Ectodermal cell (in vitro differentiated cells): ENCODE data around the gene ANKAR. TPM values are rescaled to one million over a fixed set of nuclear protein-coding genes. Genes with fewer than 3 reads are reported as not detected.

Experiments used
- H3K27ac ChIP-seq: 2 replicates; pipeline ENCODE4 v1.7.0; 2013; ENCODE audit warnings: mild to moderate bottlenecking, low read depth, low read length; ENCODE audit not compliant: insufficient read depth, poor library complexity, severe bottlenecking
- H3K27me3 ChIP-seq: 2 replicates; pipeline ENCODE4 v1.7.0; 2013; ENCODE audit warnings: mild to moderate bottlenecking, low read length; ENCODE audit not compliant: insufficient read depth, control insufficient read depth, poor library complexity, severe bottlenecking
- H3K36me3 ChIP-seq: one replicate; pipeline ENCODE4 v1.7.0; 2013; ENCODE audit warnings: low read length; ENCODE audit not compliant: control insufficient read depth, insufficient read depth
- H3K4me1 ChIP-seq: one replicate; pipeline ENCODE4 v1.7.0; 2013; ENCODE audit warnings: low read length; ENCODE audit not compliant: control insufficient read depth, insufficient read depth
- H3K4me3 ChIP-seq: 2 replicates; pipeline ENCODE4 v1.7.0; 2013; ENCODE audit warnings: low read depth, low read length, control low read depth; ENCODE audit not compliant: insufficient read depth
- H3K9me3 ChIP-seq: 2 replicates; pipeline ENCODE4 v1.7.0; 2013; ENCODE audit warnings: mild to moderate bottlenecking, low read length, moderate library complexity; ENCODE audit not compliant: control insufficient read depth
- WGBS, 2 experiments: methylation state at CpG; one replicate each; pipeline ENCODE4 v1.1.7; 2013; ENCODE audit warnings: missing lambda C conversion rate in 2 of 2; 5-methylcytosine and 5-hydroxymethylcytosine counted together
- polyA plus RNA-seq, 4 experiments: library from polyadenylated mRNA; stranded (reverse); fragments of 50-300 nt; gene quantifications; one replicate each; pipeline ENCODE4 v1.2.3, GENCODE V29; 2013

Gene ANKAR
- polyA plus RNA-seq (2013, experiment 1 of 4) = 4.3 TPM
- 4.6 TPM for polyA plus RNA-seq (2013, experiment 2 of 4)
- polyA plus RNA-seq (2013, experiment 3 of 4) = 4.1 TPM
- 5.4 TPM for polyA plus RNA-seq (2013, experiment 4 of 4)

GRCh38 chr2:189674374-189675112 is at the start of gene ANKAR:
Gene ANKAR, plus strand, starts transcription at chr2:189674670. Its CDS starts 1,821 bp downstream, at chr2:189676491.
- 7 to 8% methylated on average over 62 of the region's 62 CpGs for WGBS, 2 experiments
- H3K4me3 ChIP-seq = peak within 1 kb of the TSS; percentile 53
- no peaks in the 10 kb centered on the region for H3K4me1 ChIP-seq
- H3K9me3 ChIP-seq = no peaks in the 10 kb centered on the region
- peak within 1 kb of the TSS; percentile 39 for H3K27ac ChIP-seq
- H3K27me3 ChIP-seq = no peaks in the 10 kb centered on the region
- H3K36me3 ChIP-seq = peaks cover 3% of the 10 kb centered on the region

- Histone ChIP-seq H3K9me3 (no peaks in the 10 kb centered on the region), H3K4me1 (no peaks in the 10 kb centered on the region), H3K27ac (no peak overlapping the region), H3K27me3 (no peaks in the 10 kb centered on the region), H3K4me3 (no peak overlapping the region), H3K36me3 (no peaks in the 10 kb centered on the region)
- 91 to 94% methylated on average over 1 to 2 of the region's 2 CpGs for WGBS, 2 experiments
These were observed 48.8 kb upstream of the ANKAR start for GRCh38 chr2:189625636-189626035.

GRCh38 chr2:189627789-189628188 is 46.7 kb upstream of the ANKAR start:
- Histone ChIP-seq H3K27me3 (no peaks in the 10 kb centered on the region), H3K36me3 (no peaks in the 10 kb centered on the region), H3K4me1 (no peaks in the 10 kb centered on the region), H3K27ac (no peak overlapping the region), H3K4me3 (no peak overlapping the region), H3K9me3 (no peaks in the 10 kb centered on the region)
- 80 to 100% methylated on average over 1 of the region's 1 CpG for WGBS, 2 experiments

- Histone ChIP-seq H3K9me3 (no peaks in the 10 kb centered on the region), H3K36me3 (no peaks in the 10 kb centered on the region), H3K27ac (no peak overlapping the region), H3K4me1 (no peaks in the 10 kb centered on the region), H3K27me3 (no peaks in the 10 kb centered on the region), H3K4me3 (no peak overlapping the region)
- WGBS, 2 experiments = 95 to 96% methylated on average over 9 of the region's 9 CpGs
These were observed 45.5 kb upstream of the ANKAR start for GRCh38 chr2:189628817-189629530.

- Histone ChIP-seq H3K4me3 (no peak overlapping the region), H3K27ac (no peak overlapping the region), H3K4me1 (no peaks in the 10 kb centered on the region), H3K27me3 (no peaks in the 10 kb centered on the region), H3K9me3 (no peaks in the 10 kb centered on the region), H3K36me3 (no peaks in the 10 kb centered on the region)
- WGBS, 2 experiments = 91 to 94% methylated on average over 8 to 9 of the region's 10 CpGs
These were observed 44.7 kb upstream of the ANKAR start for GRCh38 chr2:189629531-189630453.

- H3K27ac ChIP-seq = no peak overlapping the region
- H3K36me3 ChIP-seq = no peaks in the 10 kb centered on the region
- 85 to 91% methylated on average over 3 to 4 of the region's 4 CpGs for WGBS, 2 experiments
- no peaks in the 10 kb centered on the region for H3K9me3 ChIP-seq
- no peaks in the 10 kb centered on the region for H3K4me1 ChIP-seq
- no peak overlapping the region for H3K4me3 ChIP-seq
- no peaks in the 10 kb centered on the region for H3K27me3 ChIP-seq
These were observed 42.6 kb upstream of the ANKAR start for GRCh38 chr2:189631849-189632248.

- H3K27me3 ChIP-seq = no peaks in the 10 kb centered on the region
- 56 to 59% methylated on average over 5 of the region's 5 CpGs for WGBS, 2 experiments
- no peaks in the 10 kb centered on the region for H3K4me1 ChIP-seq
- H3K27ac ChIP-seq = no peak overlapping the region
- H3K9me3 ChIP-seq = no peaks in the 10 kb centered on the region
- no peak overlapping the region for H3K4me3 ChIP-seq
- H3K36me3 ChIP-seq = no peaks in the 10 kb centered on the region
These were observed 41.1 kb upstream of the ANKAR start for GRCh38 chr2:189633392-189633811.

- H3K4me1 ChIP-seq = no peaks in the 10 kb centered on the region
- H3K4me3 ChIP-seq = no peak overlapping the region
- 93 to 96% methylated on average over 2 of the region's 2 CpGs for WGBS, 2 experiments
- H3K27me3 ChIP-seq = no peaks in the 10 kb centered on the region
- H3K36me3 ChIP-seq = no peaks in the 10 kb centered on the region
- no peak overlapping the region for H3K27ac ChIP-seq
- H3K9me3 ChIP-seq = no peaks in the 10 kb centered on the region
These were observed 39.1 kb upstream of the ANKAR start for GRCh38 chr2:189635353-189635752.

- H3K27ac ChIP-seq = no peak overlapping the region
- H3K9me3 ChIP-seq = no peaks in the 10 kb centered on the region
- H3K4me1 ChIP-seq = no peaks in the 10 kb centered on the region
- H3K27me3 ChIP-seq = no peaks in the 10 kb centered on the region
- H3K4me3 ChIP-seq = no peak overlapping the region
- 93% methylated on average over 4 of the region's 4 CpGs for WGBS, 2 experiments
- no peaks in the 10 kb centered on the region for H3K36me3 ChIP-seq
These were observed 36.0 kb upstream of the ANKAR start for GRCh38 chr2:189638301-189639006.
